ENCODE data around the gene MTSS2. TPM values are rescaled to one million over a fixed set of nuclear protein-coding genes. Genes with fewer than 3 reads are reported as not detected.

Gene MTSS2
- total and polyA plus RNA-seq, 2 of the 8 experiments (the other 6 are each of a cell fraction or from before 2014, with no cell fraction given): 23.3 to 36.7 TPM

DNA sequence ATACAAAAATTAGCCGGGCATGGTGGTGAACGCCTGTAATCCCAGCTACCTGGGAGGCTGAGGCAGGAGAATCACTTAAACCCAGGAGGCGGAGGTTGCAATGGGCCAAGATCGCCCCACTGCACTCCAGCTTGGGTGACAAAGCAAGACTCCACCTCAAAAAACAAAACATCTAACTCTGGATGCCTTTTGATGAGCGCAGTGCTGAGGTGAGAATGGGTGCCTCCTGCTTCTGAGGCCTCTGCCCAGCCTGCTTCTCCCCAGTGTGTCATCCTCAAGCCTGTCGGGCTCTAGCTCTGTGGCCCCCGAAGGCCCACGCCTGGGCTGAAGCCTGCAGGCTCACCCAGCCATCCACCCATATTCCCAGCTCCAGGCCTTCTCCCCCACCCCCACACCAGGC is 10.5 kb upstream of the MTSS2 start (continued):
- TF ChIP-seq, protein P1, sequence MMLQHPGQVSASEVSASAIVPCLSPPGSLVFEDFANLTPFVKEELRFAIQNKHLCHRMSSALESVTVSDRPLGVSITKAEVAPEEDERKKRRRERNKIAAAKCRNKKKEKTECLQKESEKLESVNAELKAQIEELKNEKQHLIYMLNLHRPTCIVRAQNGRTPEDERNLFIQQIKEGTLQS (IDR thresholded peaks at IDR 0.05; ENCODE audit: insufficient read depth, low read depth, low read length): no peak
- TF ChIP-seq KDM5A (IDR thresholded peaks at IDR 0.05; ENCODE audit: low read length) (no peak), RAD21 (IDR thresholded peaks at IDR 0.05 in 1 of 2, conservative IDR thresholded peaks at IDR 0.05 in 1 of 2; ENCODE audit: low read depth in 2 of 2, low read length in 2 of 2) (no peak), SAP30 (IDR thresholded peaks at IDR 0.05; ENCODE audit: insufficient read depth, insufficient replicate concordance, low read length) (no peak)

Data from H1 (cell line).